ENCODE data around the gene CFAP65. TPM values are rescaled to one million over a fixed set of nuclear protein-coding genes. Genes with fewer than 3 reads are reported as not detected.

CFAP65 gene
- total and polyA plus RNA-seq, 2 of the 13 experiments (the other 11 are each of a cell fraction or from before 2014, with no cell fraction given), result 0.05 TPM; not detected in 1

DNA sequence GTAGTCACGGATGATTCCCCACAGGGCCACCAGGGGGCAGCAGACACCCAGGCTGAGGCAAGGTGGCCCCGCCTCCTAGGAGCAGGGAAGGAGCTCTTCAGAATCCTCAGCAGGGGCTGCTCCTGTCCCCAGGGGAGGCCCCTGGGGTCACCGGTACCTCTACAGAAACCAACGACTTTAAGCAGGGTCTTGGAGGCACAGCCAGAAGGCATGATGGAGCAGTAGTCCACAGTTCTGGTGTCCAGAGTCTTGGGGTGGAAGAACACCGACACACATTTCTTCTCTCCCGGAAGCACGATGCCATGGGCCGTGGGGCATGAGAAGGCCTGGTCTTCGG is 11.5 kb downstream of the CFAP65 start (continued):
- TF ChIP-seq, protein P1, sequence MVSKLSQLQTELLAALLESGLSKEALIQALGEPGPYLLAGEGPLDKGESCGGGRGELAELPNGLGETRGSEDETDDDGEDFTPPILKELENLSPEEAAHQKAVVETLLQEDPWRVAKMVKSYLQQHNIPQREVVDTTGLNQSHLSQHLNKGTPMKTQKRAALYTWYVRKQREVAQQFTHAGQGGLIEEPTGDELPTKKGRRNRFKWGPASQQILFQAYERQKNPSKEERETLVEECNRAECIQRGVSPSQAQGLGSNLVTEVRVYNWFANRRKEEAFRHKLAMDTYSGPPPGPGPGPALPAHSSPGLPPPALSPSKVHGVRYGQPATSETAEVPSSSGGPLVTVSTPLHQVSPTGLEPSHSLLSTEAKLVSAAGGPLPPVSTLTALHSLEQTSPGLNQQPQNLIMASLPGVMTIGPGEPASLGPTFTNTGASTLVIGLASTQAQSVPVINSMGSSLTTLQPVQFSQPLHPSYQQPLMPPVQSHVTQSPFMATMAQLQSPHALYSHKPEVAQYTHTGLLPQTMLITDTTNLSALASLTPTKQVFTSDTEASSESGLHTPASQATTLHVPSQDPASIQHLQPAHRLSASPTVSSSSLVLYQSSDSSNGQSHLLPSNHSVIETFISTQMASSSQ (IDR thresholded peaks at IDR 0.05; ENCODE audit: low read depth), result no peak
- TF ChIP-seq, protein P1 (CRISPR knock-in tag; IDR thresholded peaks at IDR 0.05; ENCODE audit: borderline replicate concordance), result no peak
- TF ChIP-seq, protein P2, sequence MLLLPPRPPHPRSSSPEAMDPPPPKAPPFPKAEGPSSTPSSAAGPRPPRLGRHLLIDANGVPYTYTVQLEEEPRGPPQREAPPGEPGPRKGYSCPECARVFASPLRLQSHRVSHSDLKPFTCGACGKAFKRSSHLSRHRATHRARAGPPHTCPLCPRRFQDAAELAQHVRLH (CRISPR knock-in tag; IDR thresholded peaks at IDR 0.05; ENCODE audit: borderline replicate concordance, low read depth), result 0 out of 2 replicates have a peak, but pooled peaks have one; percentile 34
- TF ChIP-seq KLF16 (CRISPR knock-in tag; IDR thresholded peaks at IDR 0.05) (0 out of 4 replicates have a peak, but pooled peaks of 1 of the 2 experiments have one; percentile 37), AHR (CRISPR knock-in tag; IDR thresholded peaks at IDR 0.05) (peak; percentile 89; the same call in 1 of the 2 replicates), ZNF264 (CRISPR knock-in tag; IDR thresholded peaks at IDR 0.05) (no peak), IKZF1 (IDR thresholded peaks at IDR 0.05) (no peak), ISL2 (CRISPR knock-in tag; IDR thresholded peaks at IDR 0.05) (no peak), ZBTB38 (CRISPR knock-in tag; IDR thresholded peaks at IDR 0.05) (peak; percentile 66; the same call in 1 of the 2 replicates), ZNF777 (CRISPR knock-in tag; IDR thresholded peaks at IDR 0.05) (no peak), STAG1 (CRISPR knock-in tag; IDR thresholded peaks at IDR 0.05) (peak; percentile 95), ZBTB8A (CRISPR knock-in tag; IDR thresholded peaks at IDR 0.05; ENCODE audit: borderline replicate concordance, low read depth) (no peak), ZSCAN20 (CRISPR knock-in tag; IDR thresholded peaks at IDR 0.05; ENCODE audit: borderline replicate concordance) (no peak), MXD3 (CRISPR knock-in tag; IDR thresholded peaks at IDR 0.05) (0 out of 2 replicates have a peak, but pooled peaks have one; percentile 23), MATR3 (CRISPR knock-in tag; IDR thresholded peaks at IDR 0.05) (no peak)
- TF ChIP-seq, protein P3, sequence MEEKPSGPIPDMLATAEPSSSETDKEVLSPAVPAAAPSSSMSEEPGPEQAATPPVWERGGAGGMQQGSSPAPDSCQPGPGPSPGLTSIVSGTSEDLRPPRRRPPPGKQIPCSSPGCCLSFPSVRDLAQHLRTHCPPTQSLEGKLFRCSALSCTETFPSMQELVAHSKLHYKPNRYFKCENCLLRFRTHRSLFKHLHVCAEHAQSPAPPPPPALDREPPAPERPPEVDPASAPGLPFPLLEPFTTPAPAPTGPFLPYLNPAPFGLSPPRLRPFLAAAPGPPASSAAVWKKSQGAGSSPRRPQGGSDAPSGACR (CRISPR knock-in tag; IDR thresholded peaks at IDR 0.05), result no peak
- TF ChIP-seq, protein P4, sequence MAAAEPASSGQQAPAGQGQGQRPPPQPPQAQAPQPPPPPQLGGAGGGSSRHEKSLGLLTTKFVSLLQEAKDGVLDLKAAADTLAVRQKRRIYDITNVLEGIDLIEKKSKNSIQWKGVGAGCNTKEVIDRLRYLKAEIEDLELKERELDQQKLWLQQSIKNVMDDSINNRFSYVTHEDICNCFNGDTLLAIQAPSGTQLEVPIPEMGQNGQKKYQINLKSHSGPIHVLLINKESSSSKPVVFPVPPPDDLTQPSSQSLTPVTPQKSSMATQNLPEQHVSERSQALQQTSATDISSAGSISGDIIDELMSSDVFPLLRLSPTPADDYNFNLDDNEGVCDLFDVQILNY (CRISPR knock-in tag; conservative IDR thresholded peaks at IDR 0.05), result no peak
- TF ChIP-seq, protein P5, sequence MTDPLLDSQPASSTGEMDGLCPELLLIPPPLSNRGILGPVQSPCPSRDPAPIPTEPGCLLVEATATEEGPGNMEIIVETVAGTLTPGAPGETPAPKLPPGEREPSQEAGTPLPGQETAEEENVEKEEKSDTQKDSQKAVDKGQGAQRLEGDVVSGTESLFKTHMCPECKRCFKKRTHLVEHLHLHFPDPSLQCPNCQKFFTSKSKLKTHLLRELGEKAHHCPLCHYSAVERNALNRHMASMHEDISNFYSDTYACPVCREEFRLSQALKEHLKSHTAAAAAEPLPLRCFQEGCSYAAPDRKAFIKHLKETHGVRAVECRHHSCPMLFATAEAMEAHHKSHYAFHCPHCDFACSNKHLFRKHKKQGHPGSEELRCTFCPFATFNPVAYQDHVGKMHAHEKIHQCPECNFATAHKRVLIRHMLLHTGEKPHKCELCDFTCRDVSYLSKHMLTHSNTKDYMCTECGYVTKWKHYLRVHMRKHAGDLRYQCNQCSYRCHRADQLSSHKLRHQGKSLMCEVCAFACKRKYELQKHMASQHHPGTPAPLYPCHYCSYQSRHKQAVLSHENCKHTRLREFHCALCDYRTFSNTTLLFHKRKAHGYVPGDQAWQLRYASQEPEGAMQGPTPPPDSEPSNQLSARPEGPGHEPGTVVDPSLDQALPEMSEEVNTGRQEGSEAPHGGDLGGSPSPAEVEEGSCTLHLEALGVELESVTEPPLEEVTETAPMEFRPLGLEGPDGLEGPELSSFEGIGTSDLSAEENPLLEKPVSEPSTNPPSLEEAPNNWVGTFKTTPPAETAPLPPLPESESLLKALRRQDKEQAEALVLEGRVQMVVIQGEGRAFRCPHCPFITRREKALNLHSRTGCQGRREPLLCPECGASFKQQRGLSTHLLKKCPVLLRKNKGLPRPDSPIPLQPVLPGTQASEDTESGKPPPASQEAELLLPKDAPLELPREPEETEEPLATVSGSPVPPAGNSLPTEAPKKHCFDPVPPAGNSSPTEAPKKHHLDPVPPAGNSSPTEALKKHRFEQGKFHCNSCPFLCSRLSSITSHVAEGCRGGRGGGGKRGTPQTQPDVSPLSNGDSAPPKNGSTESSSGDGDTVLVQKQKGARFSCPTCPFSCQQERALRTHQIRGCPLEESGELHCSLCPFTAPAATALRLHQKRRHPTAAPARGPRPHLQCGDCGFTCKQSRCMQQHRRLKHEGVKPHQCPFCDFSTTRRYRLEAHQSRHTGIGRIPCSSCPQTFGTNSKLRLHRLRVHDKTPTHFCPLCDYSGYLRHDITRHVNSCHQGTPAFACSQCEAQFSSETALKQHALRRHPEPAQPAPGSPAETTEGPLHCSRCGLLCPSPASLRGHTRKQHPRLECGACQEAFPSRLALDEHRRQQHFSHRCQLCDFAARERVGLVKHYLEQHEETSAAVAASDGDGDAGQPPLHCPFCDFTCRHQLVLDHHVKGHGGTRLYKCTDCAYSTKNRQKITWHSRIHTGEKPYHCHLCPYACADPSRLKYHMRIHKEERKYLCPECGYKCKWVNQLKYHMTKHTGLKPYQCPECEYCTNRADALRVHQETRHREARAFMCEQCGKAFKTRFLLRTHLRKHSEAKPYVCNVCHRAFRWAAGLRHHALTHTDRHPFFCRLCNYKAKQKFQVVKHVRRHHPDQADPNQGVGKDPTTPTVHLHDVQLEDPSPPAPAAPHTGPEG (CRISPR knock-in tag; IDR thresholded peaks at IDR 0.05), result no peak

Data from HepG2 (cell line).